T follicular helper cell (primary cell): Measurements from ENCODE around the gene FAM83F.
"Not testable (repeated sequence)": the region's sequence is repeated elsewhere in the genome, so short reads cannot be mapped to it uniquely, and the experiment has no call there.

Source experiments
- DNase-seq: peaks from one replicate; pipeline ENCODE4 v3.0.0-alpha.2; 2020; ENCODE audit warnings: low read depth
- total RNA-seq, 2 experiments: gene quantifications; one replicate each; lab custom pipeline; 2026; lab: John Stamatoyannopoulos, UW

FAM83F gene
- 0.72 to 3.6 reads per million in 2 experiments for total RNA-seq

GRCh38 chr22:39994566-39995392 lies at the start of gene FAM83F:
FAM83F (plus strand) TSS chr22:39994954; CDS start chr22:39995043, 89 bp downstream.
- no peak for DNase-seq

- no peak for DNase-seq
Observed at GRCh38 chr22:39946126-39946502, 48.6 kb upstream of the FAM83F start.

- DNase-seq = no peak
Observed at GRCh38 chr22:39946503-39947219, 48.1 kb upstream of the FAM83F start.

- no peak for DNase-seq
Observed at GRCh38 chr22:39947220-39948216, 47.2 kb upstream of the FAM83F start.

GRCh38 chr22:39949964-39950737 lies 44.6 kb upstream of the FAM83F start:
- no peak for DNase-seq

- DNase-seq = not testable (repeated sequence)
Observed at GRCh38 chr22:39951603-39952293, 43.0 kb upstream of the FAM83F start.

GRCh38 chr22:39952347-39952746 lies 42.4 kb upstream of the FAM83F start:
- DNase-seq = no peak

- no peak for DNase-seq
Observed at GRCh38 chr22:39953101-39953500, 41.7 kb upstream of the FAM83F start.

GRCh38 chr22:39954584-39955055 lies 40.1 kb upstream of the FAM83F start:
- DNase-seq = no peak

- DNase-seq = no peak
Observed at GRCh38 chr22:39955675-39956074, 39.1 kb upstream of the FAM83F start.

- DNase-seq = no peak
Observed at GRCh38 chr22:39956932-39957664, 37.7 kb upstream of the FAM83F start.

- DNase-seq = no peak
Observed at GRCh38 chr22:39958009-39958711, 36.6 kb upstream of the FAM83F start.

GRCh38 chr22:39958949-39959639 lies 35.7 kb upstream of the FAM83F start:
- DNase-seq = no peak

GRCh38 chr22:39959640-39960447 lies 34.9 kb upstream of the FAM83F start, which contains the start of gene TMA7B:
TMA7B (plus strand) TSS chr22:39960397; CDS start chr22:39964375, 3,978 bp downstream.
- DNase-seq = peak; percentile 18

GRCh38 chr22:39960791-39961746 lies 33.7 kb upstream of the FAM83F start:
- DNase-seq = no peak

- DNase-seq = no peak
Observed at GRCh38 chr22:39962071-39962470, 32.7 kb upstream of the FAM83F start.
